Fibroblast of lung (primary cell): Measurements from ENCODE around the gene TENT5D. TPM values are rescaled to one million over a fixed set of nuclear protein-coding genes. Genes with fewer than 3 reads are reported as not detected.
"Not testable (repeated sequence)": the region's sequence is repeated elsewhere in the genome, so short reads cannot be mapped to it uniquely, and the experiment has no call there.

ENCODE experiments used
- DNase-seq, 2 donors: peaks; one replicate each; pipeline versions ENCODE4 v3.0.0 to v3.0.0-alpha.2; 2010; ENCODE audit warnings: low read depth in 2 of 2
- H2AFZ ChIP-seq: 2 replicates; pipeline ENCODE4 v1.5.1; 2012; ENCODE audit warnings: low read length, control low read depth, inconsistent platforms
- H3K27ac ChIP-seq: 2 replicates; pipeline ENCODE4 v1.5.1; 2011; ENCODE audit warnings: low read length, control low read depth; ENCODE audit not compliant: insufficient read depth
- H3K27me3 ChIP-seq: 2 replicates; pipeline ENCODE4 v1.5.1; 2011; ENCODE audit warnings: mild to moderate bottlenecking, low read length; ENCODE audit not compliant: control insufficient read depth, insufficient read depth
- H3K36me3 ChIP-seq: 2 replicates; pipeline ENCODE4 v1.5.1; 2011; ENCODE audit warnings: low read length; ENCODE audit not compliant: control insufficient read depth, insufficient read depth
- H3K4me1 ChIP-seq: 2 replicates; pipeline ENCODE4 v1.5.1; 2011; ENCODE audit warnings: low read length; ENCODE audit not compliant: control insufficient read depth, insufficient read depth; ENCODE audit errors: extremely low read depth
- H3K4me2 ChIP-seq: 2 replicates; pipeline ENCODE4 v1.5.1; 2011; ENCODE audit warnings: low read length, control low read depth; ENCODE audit not compliant: insufficient read depth; ENCODE audit errors: extremely low read depth
- H3K4me3 ChIP-seq, 4 experiments: fragments of 200-600 bp in 1 of 4; sonication (generic) in 1 of 4; replicated peaks in 1 of 4; 2 replicates each; pipeline ENCODE4 v1.5.1; 2011 to 2016; ENCODE audit warnings: low read length in 4 of 4, low read depth in 3 of 4, mild to moderate bottlenecking in 3 of 4, control low read depth in 2 of 4, inconsistent platforms in 1 of 4, mixed read lengths in 1 of 4; ENCODE audit not compliant: insufficient read depth in 1 of 4; ENCODE audit errors: control extremely low read depth in 1 of 4
- H3K79me2 ChIP-seq: 2 replicates; pipeline ENCODE4 v1.5.1; 2012; ENCODE audit warnings: mild to moderate bottlenecking, low read length, inconsistent platforms; ENCODE audit not compliant: control insufficient read depth, insufficient read depth
- H3K9ac ChIP-seq: 2 replicates; pipeline ENCODE4 v1.5.1; 2011; ENCODE audit warnings: mild to moderate bottlenecking, low read length, control low read depth; ENCODE audit not compliant: insufficient read depth
- H3K9me3 ChIP-seq: 2 replicates; pipeline ENCODE4 v1.5.1; 2012; ENCODE audit warnings: low read depth, low read length; ENCODE audit not compliant: control insufficient read depth, insufficient read depth
- H4K20me1 ChIP-seq: 2 replicates; pipeline ENCODE4 v1.5.1; 2011; ENCODE audit warnings: low read length; ENCODE audit not compliant: control insufficient read depth, insufficient read depth; ENCODE audit errors: extremely low read depth
- EZH2 ChIP-seq: IDR thresholded peaks from 2 replicates; pipeline ENCODE4 v1.5.1; 2012; ENCODE audit warnings: low read length, control low read depth, mild to moderate bottlenecking; ENCODE audit errors: missing control alignments
- polyA plus RNA-seq, 2 donors: library from polyadenylated mRNA; depleted of rRNA in 1 of 2; stranded (reverse) in 1 of 2; unstranded in 1 of 2; fragments of >200 nt; gene quantifications; 2 replicates each; pipeline ENCODE4 v1.2.1, GENCODE V29; 2011 to 2012; ENCODE audit warnings: missing spikeins in 1 of 2
- total RNA-seq: library from RNA; depleted of rRNA; stranded (reverse); fragments of >200 nt; gene quantifications from 2 replicates; pipeline ENCODE4 v1.2.1, GENCODE V29; 2014
- TF ChIP-seq, protein P1 (sequence below), 2 donors: IDR thresholded peaks in 1 of 2; conservative IDR thresholded peaks in 1 of 2; 1 replicate in 1 of 2; 2 replicates in 1 of 2; pipeline ENCODE4 v1.5.1; 2011 to 2012; ENCODE audit warnings: low read length in 2 of 2, control low read depth in 1 of 2, inconsistent platforms in 1 of 2, low read depth in 1 of 2, mild to moderate bottlenecking in 1 of 2

The TENT5D gene
- total and polyA plus RNA-seq, 2 donors (not counting 1 experiment from before 2014, with no cell fraction given) = under 0.01 TPM; not detected in 1

GRCh38 chrX:80432863-80433262, 12.6 kb downstream of the TENT5D start:
- Histone ChIP-seq H2AFZ (no peak overlapping the region), H3K9me3 (no peaks in the 10 kb centered on the region), H3K4me3 (no peak overlapping the region), H3K27me3 (no peaks in the 10 kb centered on the region), H4K20me1 (no peaks in the 10 kb centered on the region), H3K27ac (no peak overlapping the region), H3K4me1 (no peaks in the 10 kb centered on the region), H3K36me3 (no peaks in the 10 kb centered on the region), H3K4me2 (no peak overlapping the region), H3K9ac (no peak overlapping the region), H3K79me2 (no peaks in the 10 kb centered on the region)
- no peak for TF ChIP-seq EZH2
- TF ChIP-seq, protein P1, sequence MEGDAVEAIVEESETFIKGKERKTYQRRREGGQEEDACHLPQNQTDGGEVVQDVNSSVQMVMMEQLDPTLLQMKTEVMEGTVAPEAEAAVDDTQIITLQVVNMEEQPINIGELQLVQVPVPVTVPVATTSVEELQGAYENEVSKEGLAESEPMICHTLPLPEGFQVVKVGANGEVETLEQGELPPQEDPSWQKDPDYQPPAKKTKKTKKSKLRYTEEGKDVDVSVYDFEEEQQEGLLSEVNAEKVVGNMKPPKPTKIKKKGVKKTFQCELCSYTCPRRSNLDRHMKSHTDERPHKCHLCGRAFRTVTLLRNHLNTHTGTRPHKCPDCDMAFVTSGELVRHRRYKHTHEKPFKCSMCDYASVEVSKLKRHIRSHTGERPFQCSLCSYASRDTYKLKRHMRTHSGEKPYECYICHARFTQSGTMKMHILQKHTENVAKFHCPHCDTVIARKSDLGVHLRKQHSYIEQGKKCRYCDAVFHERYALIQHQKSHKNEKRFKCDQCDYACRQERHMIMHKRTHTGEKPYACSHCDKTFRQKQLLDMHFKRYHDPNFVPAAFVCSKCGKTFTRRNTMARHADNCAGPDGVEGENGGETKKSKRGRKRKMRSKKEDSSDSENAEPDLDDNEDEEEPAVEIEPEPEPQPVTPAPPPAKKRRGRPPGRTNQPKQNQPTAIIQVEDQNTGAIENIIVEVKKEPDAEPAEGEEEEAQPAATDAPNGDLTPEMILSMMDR (conservative IDR thresholded peaks at IDR 0.05 in 1 of 2, IDR thresholded peaks at IDR 0.05 in 1 of 2; ENCODE audit: low read depth in 1 of 2, low read length in 2 of 2) = no peak
- no peak for DNase-seq

GRCh38 chrX:80468166-80468565, 47.9 kb downstream of the TENT5D start:
- H3K4me1 ChIP-seq, H3K79me2 ChIP-seq, H3K9me3 ChIP-seq, H4K20me1 ChIP-seq, H3K9ac ChIP-seq, H2AFZ ChIP-seq, DNase-seq, H3K36me3 ChIP-seq, H3K4me3 ChIP-seq, H3K4me2 ChIP-seq, H3K27me3 ChIP-seq, H3K27ac ChIP-seq: not testable (repeated sequence)

- no peaks in the 10 kb centered on the region for H3K79me2 ChIP-seq
- DNase-seq = no peak
- TF ChIP-seq, protein P1 (conservative IDR thresholded peaks at IDR 0.05 in 1 of 2, IDR thresholded peaks at IDR 0.05 in 1 of 2; ENCODE audit: low read depth in 1 of 2, low read length in 2 of 2) = no peak
- H4K20me1 ChIP-seq = no peaks in the 10 kb centered on the region
- no peaks in the 10 kb centered on the region for H3K36me3 ChIP-seq
- H3K9ac ChIP-seq = no peak overlapping the region
- no peak overlapping the region for H3K4me2 ChIP-seq
- H3K4me1 ChIP-seq = no peaks in the 10 kb centered on the region
- no peaks in the 10 kb centered on the region for H3K9me3 ChIP-seq
- H3K27ac ChIP-seq = no peak overlapping the region
- H2AFZ ChIP-seq = no peak overlapping the region
- no peak overlapping the region for H3K4me3 ChIP-seq
- H3K27me3 ChIP-seq = no peaks in the 10 kb centered on the region
Observed at GRCh38 chrX:80471582-80471981, 51.3 kb downstream of the TENT5D start.

DNA sequence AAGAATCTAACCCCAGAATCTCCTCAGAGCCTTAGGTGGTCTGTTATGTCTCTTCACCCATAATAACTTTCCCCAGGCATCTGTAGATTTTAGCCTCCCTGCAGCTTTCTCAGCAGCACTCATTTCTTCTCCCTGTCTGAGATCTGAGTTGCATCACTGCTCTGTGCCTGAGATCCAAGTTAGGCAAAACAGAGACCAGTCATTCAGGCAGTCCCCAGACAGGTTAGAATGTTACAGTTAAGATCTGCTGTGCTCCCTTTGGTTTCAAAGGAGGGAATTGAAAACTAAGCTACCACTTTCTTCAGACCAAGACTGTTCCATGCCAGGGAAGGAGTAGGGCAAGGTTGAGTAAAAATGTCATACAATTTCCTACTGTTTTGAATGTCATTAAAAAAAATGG, 65.3 kb downstream of the TENT5D start:
- H3K27ac ChIP-seq = no peak overlapping the region

More for the DNA sequence above, 65.3 kb downstream of the TENT5D start:
- H3K27me3 ChIP-seq = no peaks in the 10 kb centered on the region
- H3K4me3 ChIP-seq = no peak overlapping the region
- no peak overlapping the region for H3K9ac ChIP-seq
- TF ChIP-seq, protein P1 (conservative IDR thresholded peaks at IDR 0.05 in 1 of 2, IDR thresholded peaks at IDR 0.05 in 1 of 2; ENCODE audit: low read depth in 1 of 2, low read length in 2 of 2) = no peak
- no peak for TF ChIP-seq EZH2
- no peaks in the 10 kb centered on the region for H3K36me3 ChIP-seq
- H3K4me2 ChIP-seq = no peak overlapping the region
- no peaks in the 10 kb centered on the region for H3K79me2 ChIP-seq
- no peaks in the 10 kb centered on the region for H4K20me1 ChIP-seq
- H3K4me1 ChIP-seq = no peaks in the 10 kb centered on the region
- H2AFZ ChIP-seq = no peak overlapping the region
- no peaks in the 10 kb centered on the region for H3K9me3 ChIP-seq
- no peak for DNase-seq
